Smooth muscle cell of bladder (primary cell): ENCODE data around the gene CT45A6. TPM values are rescaled to one million over a fixed set of nuclear protein-coding genes. Genes with fewer than 3 reads are reported as not detected.

Experiments
- total RNA-seq: library from RNA; depleted of rRNA; stranded (reverse); fragments of >200 nt; gene quantifications from 2 replicates; pipeline ENCODE4 v1.2.3, GENCODE V29; 2014

CT45A6 gene
- total RNA-seq: not detected in 2 replicates

GRCh38 chrX:135802687-135803086 is at the start of gene CT45A6:
CT45A6 (minus strand) TSS chrX:135802787; CDS start chrX:135798993, 3,794 bp downstream.

GRCh38 chrX:135837180-135837579 is 34.6 kb upstream of the CT45A6 start, which contains the start of gene CT45A7:
CT45A7 (minus strand) TSS chrX:135837280; CDS start chrX:135833533, 3,747 bp downstream.

GRCh38 chrX:135819912-135820311 is 17.3 kb upstream of the CT45A6 start, which contains the start of gene CT45A2:
CT45A2 (minus strand) TSS chrX:135820012; CDS start chrX:135816265, 3,747 bp downstream.

GRCh38 chrX:135785403-135785802 is 17.2 kb downstream of the CT45A6 start, which contains the start of gene CT45A5:
CT45A5 (minus strand) TSS chrX:135785503; CDS start chrX:135781729, 3,774 bp downstream.

GRCh38 chrX:135768091-135768490 is 34.5 kb downstream of the CT45A6 start, which contains the start of gene CT45A3:
CT45A3 (minus strand) TSS chrX:135768191; CDS start chrX:135764444, 3,747 bp downstream.

Other genes starting within 250 kb of the CT45A6 start
- gene CT45A1, start 89.1 kb downstream of the CT45A6 start, total RNA-seq: not detected in 2 replicates
- gene CT45A3, start 34.6 kb downstream of the CT45A6 start, total RNA-seq: not detected in 2 replicates
- gene CT45A5, start 17.3 kb downstream of the CT45A6 start, total RNA-seq: not detected in 2 replicates
- gene CT45A2, start 17.2 kb upstream of the CT45A6 start, total RNA-seq: not detected in 2 replicates
- not detected in 2 replicates for gene CT45A7, start 34.5 kb upstream of the CT45A6 start, total RNA-seq
- gene CT45A8, start 51.8 kb upstream of the CT45A6 start, total RNA-seq: not detected in 2 replicates
- gene CT45A9, start 69.0 kb upstream of the CT45A6 start, total RNA-seq: not detected in 2 replicates
- gene CT45A10, start 90.7 kb upstream of the CT45A6 start, total RNA-seq: not detected in 2 replicates
- under 0.01 TPM in 1 of 2 replicates, not detected in the other for gene SAGE1, start 90.9 kb upstream of the CT45A6 start, total RNA-seq
- gene MMGT1, start 171.2 kb upstream of the CT45A6 start, total RNA-seq: 5.4 and 6.5 TPM in 2 replicates
- 17.2 and 18.4 TPM in 2 replicates for gene SLC9A6, start 182.6 kb upstream of the CT45A6 start, total RNA-seq